Measurements from ENCODE around the gene ANGEL1. TPM values are rescaled to one million over a fixed set of nuclear protein-coding genes. Genes with fewer than 3 reads are reported as not detected.

The ANGEL1 gene
- total RNA-seq, 1 donor from 2014 or later, result 20.1 TPM

Other genes starting within 250 kb of the ANGEL1 start
- gene VASH1, start 51.4 kb downstream of the ANGEL1 start, total RNA-seq, result 25.1 and 103 TPM in 2 replicates
- gene LRRC74A, start 13.5 kb upstream of the ANGEL1 start, total RNA-seq, result not detected in 2 replicates
- gene IRF2BPL, start 215.8 kb upstream of the ANGEL1 start, total RNA-seq, result 23.7 and 34.2 TPM in 2 replicates